Trophoblast cell (in vitro differentiated cells and primary cell): ENCODE measurements around the gene TAF1B.

ENCODE experiments used
- DNase-seq, 2 donors: peaks; one replicate each; pipeline ENCODE4 v3.0.0-alpha.2; 2016
- H2AFZ ChIP-seq: 2 replicates; pipeline ENCODE4 v1.6.1; 2013; ENCODE audit warnings: low read length, moderate library complexity, mild to moderate bottlenecking; ENCODE audit not compliant: insufficient read depth, poor library complexity
- H2AK5ac ChIP-seq: 2 replicates; pipeline ENCODE4 v1.6.1; 2013; ENCODE audit warnings: mild to moderate bottlenecking, low read length
- H2BK120ac ChIP-seq: 2 replicates; pipeline ENCODE4 v1.6.1; 2013; ENCODE audit warnings: low read length, mild to moderate bottlenecking, moderate library complexity; ENCODE audit not compliant: insufficient read depth, poor library complexity
- H2BK12ac ChIP-seq: 2 replicates; pipeline ENCODE4 v1.6.1; 2013; ENCODE audit warnings: mild to moderate bottlenecking, low read length, moderate library complexity
- H2BK5ac ChIP-seq: 2 replicates; pipeline ENCODE4 v1.6.1; 2013; ENCODE audit warnings: low read length, low read depth, moderate library complexity, mild to moderate bottlenecking; ENCODE audit not compliant: poor library complexity
- H3K14ac ChIP-seq: 2 replicates; pipeline ENCODE4 v1.6.1; 2013; ENCODE audit warnings: mild to moderate bottlenecking, low read length
- H3K18ac ChIP-seq: 2 replicates; pipeline ENCODE4 v1.6.1; 2013; ENCODE audit warnings: mild to moderate bottlenecking, low read length
- H3K23ac ChIP-seq: 2 replicates; pipeline ENCODE4 v1.6.1; 2013; ENCODE audit warnings: low read length
- H3K27ac ChIP-seq: 2 replicates; pipeline ENCODE4 v1.5.1; 2013; ENCODE audit warnings: low read depth, mild to moderate bottlenecking, inconsistent platforms, low read length, moderate library complexity
- H3K27me3 ChIP-seq: 2 replicates; pipeline ENCODE4 v1.6.1; 2013; ENCODE audit warnings: inconsistent platforms, mild to moderate bottlenecking, low read length, moderate library complexity; ENCODE audit not compliant: insufficient read depth
- H3K36me3 ChIP-seq, 2 experiments: 1 replicate in 1 of 2; 2 replicates in 1 of 2; pipeline ENCODE4 v1.6.1; 2013; ENCODE audit warnings: low read length in 2 of 2, mild to moderate bottlenecking in 2 of 2, moderate library complexity in 1 of 2; ENCODE audit not compliant: insufficient read depth in 2 of 2, control insufficient read depth in 1 of 2
- H3K4ac ChIP-seq: 2 replicates; pipeline ENCODE4 v1.6.1; 2013; ENCODE audit warnings: low read depth, mild to moderate bottlenecking, low read length, moderate library complexity
- H3K4me1 ChIP-seq, 2 experiments: 1 replicate in 1 of 2; 2 replicates in 1 of 2; pipeline ENCODE4 v1.6.1; 2013; ENCODE audit warnings: low read length in 2 of 2, mild to moderate bottlenecking in 2 of 2, moderate library complexity in 1 of 2; ENCODE audit not compliant: insufficient read depth in 2 of 2, control insufficient read depth in 1 of 2
- H3K4me2 ChIP-seq: 2 replicates; pipeline ENCODE4 v1.6.1; 2013; ENCODE audit warnings: inconsistent platforms, mild to moderate bottlenecking, low read length, moderate library complexity
- H3K4me3 ChIP-seq: 2 replicates; pipeline ENCODE4 v1.5.1; 2013; ENCODE audit warnings: mild to moderate bottlenecking, low read depth, low read length, inconsistent platforms
- H3K79me1 ChIP-seq: one replicate; pipeline ENCODE4 v1.6.1; 2013; ENCODE audit warnings: low read length
- H3K79me2 ChIP-seq: 2 replicates; pipeline ENCODE4 v1.6.1; 2013; ENCODE audit warnings: low read length, mild to moderate bottlenecking; ENCODE audit not compliant: control insufficient read depth, insufficient read depth, poor library complexity
- H3K9ac ChIP-seq: 2 replicates; pipeline ENCODE4 v1.6.1; 2013; ENCODE audit warnings: mild to moderate bottlenecking, low read length
- H3K9me3 ChIP-seq: 2 replicates; pipeline ENCODE4 v1.6.1; 2013; ENCODE audit warnings: low read depth, mild to moderate bottlenecking, control low read depth, inconsistent platforms, low read length; ENCODE audit not compliant: insufficient read depth
- H4K12ac ChIP-seq: 2 replicates; pipeline ENCODE4 v1.6.1; 2013; ENCODE audit warnings: low read depth, mild to moderate bottlenecking, low read length, moderate library complexity
- H4K8ac ChIP-seq: 2 replicates; pipeline ENCODE4 v1.6.1; 2013; ENCODE audit warnings: low read depth, mild to moderate bottlenecking, low read length, moderate library complexity
- H4K91ac ChIP-seq: one replicate; pipeline ENCODE4 v1.6.1; 2013; ENCODE audit warnings: low read depth, mild to moderate bottlenecking, low read length, moderate library complexity
- WGBS: extraction: QIAGEN DNeasy Blood & Tissue Kit; methylation state at CpG from one replicate; pipeline ENCODE4 v1.1.7; 2013; ENCODE audit warnings: missing lambda C conversion rate; ENCODE audit not compliant: insufficient read length, insufficient coverage; ENCODE audit errors: extremely low coverage; 5-methylcytosine and 5-hydroxymethylcytosine counted together

The TAF1B gene

GRCh38 chr2:9951272-9951521, 107.9 kb downstream of the TAF1B start:
- Histone ChIP-seq H3K4me3 (peak overlapping the region; percentile 89), H3K4me2 (peak overlapping the region; percentile 62), H2AK5ac (no peak overlapping the region), H4K91ac (peak overlapping the region; percentile 87), H2BK120ac (peak overlapping the region; percentile 59), H3K36me3 (peaks cover 0 to 7% of the 10 kb centered on the region in 2 experiments), H4K12ac (no peak overlapping the region), H2AFZ (peak overlapping the region; percentile 85), H3K9me3 (no peaks in the 10 kb centered on the region), H3K23ac (no peak overlapping the region), H3K27me3 (no peaks in the 10 kb centered on the region), H3K4ac (peak overlapping the region; percentile 41), H3K79me2 (peaks cover 14% of the 10 kb centered on the region), H2BK5ac (peak overlapping the region; percentile 85), H3K27ac (peak overlapping the region; percentile 64), H3K9ac (peak overlapping the region; percentile 89), H2BK12ac (peak overlapping the region; percentile 76), H3K4me1 (peaks cover 3 to 4% of the 10 kb centered on the region in 2 experiments), H4K8ac (peak overlapping the region; percentile 89), H3K18ac (peak overlapping the region; percentile 81), H3K14ac (peak overlapping the region; percentile 72), H3K79me1 (peaks cover 19% of the 10 kb centered on the region)
- DNase-seq, result no peak
- no CpG with 5 or more reads among the region's 47 CpGs for WGBS

- Histone ChIP-seq H4K8ac (peak within 1 kb of the TSS; percentile 89), H2BK12ac (peak within 1 kb of the TSS; percentile 76), H3K4me3 (peak within 1 kb of the TSS; percentile 89), H3K27ac (peak within 1 kb of the TSS; percentile 93), H3K14ac (peak within 1 kb of the TSS; percentile 86), H3K9me3 (no peaks in the 10 kb centered on the region), H2BK5ac (peak within 1 kb of the TSS; percentile 85), H3K79me1 (peaks cover 19% of the 10 kb centered on the region), H4K12ac (peak within 1 kb of the TSS; percentile 64), H2AFZ (peak within 1 kb of the TSS; percentile 85), H3K4me1 (peaks cover 2 to 4% of the 10 kb centered on the region in 2 experiments), H4K91ac (peak within 1 kb of the TSS; percentile 87), H2BK120ac (peak within 1 kb of the TSS; percentile 63), H3K36me3 (peaks cover 0 to 7% of the 10 kb centered on the region in 2 experiments), H3K23ac (no peak within 1 kb of the TSS), H3K9ac (peak within 1 kb of the TSS; percentile 89), H3K4ac (peak within 1 kb of the TSS; percentile 41), H3K27me3 (no peaks in the 10 kb centered on the region), H3K18ac (peak within 1 kb of the TSS; percentile 81), H3K4me2 (peak within 1 kb of the TSS; percentile 87), H3K79me2 (peaks cover 14% of the 10 kb centered on the region), H2AK5ac (no peak within 1 kb of the TSS)
- peak; percentile 97 to 99 for DNase-seq
- WGBS, result no CpG with 5 or more reads among the region's 111 CpGs
Observed at GRCh38 chr2:9951522-9952285, 108.4 kb downstream of the TAF1B start, which contains the start of gene GRHL1. TSS of gene GRHL1 (plus strand) at chr2:9951693. CDS start at chr2:9951834, 141 bp downstream.

GRCh38 chr2:9952286-9952737, 109.0 kb downstream of the TAF1B start:
- Histone ChIP-seq H3K79me2 (peaks cover 14% of the 10 kb centered on the region), H3K23ac (no peak overlapping the region), H2AK5ac (no peak overlapping the region), H4K12ac (peak overlapping the region; percentile 64), H2BK120ac (no peak overlapping the region), H3K4me2 (peak overlapping the region; percentile 87), H3K9me3 (no peaks in the 10 kb centered on the region), H3K9ac (peak overlapping the region; percentile 74), H3K79me1 (peaks cover 19% of the 10 kb centered on the region), H4K91ac (peak overlapping the region; percentile 67), H3K14ac (peak overlapping the region; percentile 86), H2BK12ac (no peak overlapping the region), H3K4me3 (peak overlapping the region; percentile 89), H4K8ac (peak overlapping the region; percentile 87), H3K18ac (peak overlapping the region; percentile 74), H3K27ac (peak overlapping the region; percentile 93), H3K4ac (peak overlapping the region; percentile 10), H3K4me1 (peaks cover 0 to 4% of the 10 kb centered on the region in 2 experiments), H2BK5ac (peak overlapping the region; percentile 35), H2AFZ (peak overlapping the region; percentile 32), H3K36me3 (peaks cover 1 to 7% of the 10 kb centered on the region in 2 experiments), H3K27me3 (no peaks in the 10 kb centered on the region)
- peak; percentile 73 to 86 for DNase-seq
- 100% methylated on average over 2 of the region's 15 CpGs for whole genome bisulfite sequencing

GRCh38 chr2:9952856-9953503, 109.7 kb downstream of the TAF1B start:
- Histone ChIP-seq H4K8ac (no peak overlapping the region), H3K9ac (no peak overlapping the region), H3K4ac (peak overlapping the region; percentile 35), H2BK120ac (no peak overlapping the region), H4K12ac (no peak overlapping the region), H3K14ac (no peak overlapping the region), H2BK12ac (no peak overlapping the region), H3K79me1 (peaks cover 21% of the 10 kb centered on the region), H3K18ac (no peak overlapping the region), H2AFZ (no peak overlapping the region), H3K27me3 (no peaks in the 10 kb centered on the region), H3K4me3 (no peak overlapping the region), H2AK5ac (no peak overlapping the region), H3K79me2 (peaks cover 17% of the 10 kb centered on the region), H2BK5ac (no peak overlapping the region), H4K91ac (no peak overlapping the region), H3K36me3 (peaks cover 4 to 7% of the 10 kb centered on the region in 2 experiments), H3K9me3 (no peaks in the 10 kb centered on the region), H3K23ac (no peak overlapping the region), H3K4me2 (peak overlapping the region; percentile 87), H3K4me1 (peaks cover 3 to 4% of the 10 kb centered on the region in 2 experiments), H3K27ac (no peak overlapping the region)
- DNase-seq, result peak; percentile 59 to 86
- no CpG with 5 or more reads among the region's 8 CpGs for WGBS
